GM19351 (cell line): ENCODE measurements around the gene GNL2.

Source experiments
- ATAC-seq: cut with Tn5 transposase; IDR thresholded peaks from one replicate; pipeline ENCODE4 v1.9.1; 2021; ENCODE audit warnings: mild to moderate bottlenecking, moderate library complexity; ENCODE audit not compliant: unreplicated experiment

The GNL2 gene

GRCh38 chr1:37517569-37517968 is 78.2 kb downstream of the GNL2 start:
- no peak for ATAC-seq
